ENCODE data around the gene EMC8.

Gene EMC8

GRCh38 chr16:85752511-85753420 is 46.6 kb downstream of the EMC8 start:
- DNase-seq = peak; percentile 80

- DNase-seq = peak; percentile 67
Measured at GRCh38 chr16:85751698-85752501, 47.4 kb downstream of the EMC8 start.

- DNase-seq = peak; percentile 56
Measured at GRCh38 chr16:85750827-85751697, 48.3 kb downstream of the EMC8 start, which contains the start of gene C16orf74. TSS of gene C16orf74 (minus strand) at chr16:85751096. CDS start at chr16:85735217, 15,879 bp downstream.

- peak; percentile 55 for DNase-seq
Measured at GRCh38 chr16:85750146-85750826, 49.1 kb downstream of the EMC8 start.

- no peak for DNase-seq
Measured at GRCh38 chr16:85749771-85750145, 49.6 kb downstream of the EMC8 start.

- DNase-seq = peak; percentile 62
Measured at GRCh38 chr16:85746460-85747215, 52.7 kb downstream of the EMC8 start.

- DNase-seq = no peak
Measured at GRCh38 chr16:85738923-85739715, 60.2 kb downstream of the EMC8 start.

GRCh38 chr16:85736921-85737320 is 62.4 kb downstream of the EMC8 start:
- DNase-seq = no peak

- no peak for DNase-seq
Measured at GRCh38 chr16:85735946-85736345, 63.4 kb downstream of the EMC8 start.

- DNase-seq = no peak
Measured at GRCh38 chr16:85735225-85735635, 64.1 kb downstream of the EMC8 start.

- no peak for DNase-seq
Measured at GRCh38 chr16:85734311-85735017, 64.9 kb downstream of the EMC8 start.

GRCh38 chr16:85733839-85734170 is 65.5 kb downstream of the EMC8 start:
- DNase-seq = peak; percentile 52

GRCh38 chr16:85733155-85733838 is 66.0 kb downstream of the EMC8 start:
- DNase-seq = peak; percentile 51

- DNase-seq = no peak
Measured at GRCh38 chr16:85731179-85731578, 68.2 kb downstream of the EMC8 start.

GRCh38 chr16:85730186-85730465 is 69.2 kb downstream of the EMC8 start:
- DNase-seq = no peak

GRCh38 chr16:85729452-85730185 is 69.7 kb downstream of the EMC8 start:
- DNase-seq = peak; percentile 80

- DNase-seq = peak; percentile 21
Measured at GRCh38 chr16:85728879-85729278, 70.5 kb downstream of the EMC8 start.
